SU-DHL-6 (cell line): Measurements from ENCODE around the gene HNRNPLL.

ENCODE experiments used
- CTCF ChIP-seq: fragments of 200-600 bp; sonication (generic); IDR thresholded peaks from one replicate; pipeline ENCODE4 v1.5.1; 2017; ENCODE audit warnings: antibody characterized with exemption, mild to moderate bottlenecking, low read length, moderate library complexity; ENCODE audit not compliant: insufficient read depth, poor library complexity, severe bottlenecking
- EZH2phosphoT487 ChIP-seq: fragments of 200-600 bp; sonication (generic), shearing (Covaris generic); conservative IDR thresholded peaks from 2 replicates; pipeline ENCODE4 v1.6.1; 2018; ENCODE audit warnings: mild to moderate bottlenecking, antibody characterized with exemption, low read length, moderate library complexity, mixed read lengths

GRCh38 chr2:38521835-38522234, 80.9 kb downstream of the HNRNPLL start:
- no peak for TF ChIP-seq CTCF
- TF ChIP-seq EZH2phosphoT487, result no peak
